ENCODE results near the gene CISTR.

The CISTR gene

DNA sequence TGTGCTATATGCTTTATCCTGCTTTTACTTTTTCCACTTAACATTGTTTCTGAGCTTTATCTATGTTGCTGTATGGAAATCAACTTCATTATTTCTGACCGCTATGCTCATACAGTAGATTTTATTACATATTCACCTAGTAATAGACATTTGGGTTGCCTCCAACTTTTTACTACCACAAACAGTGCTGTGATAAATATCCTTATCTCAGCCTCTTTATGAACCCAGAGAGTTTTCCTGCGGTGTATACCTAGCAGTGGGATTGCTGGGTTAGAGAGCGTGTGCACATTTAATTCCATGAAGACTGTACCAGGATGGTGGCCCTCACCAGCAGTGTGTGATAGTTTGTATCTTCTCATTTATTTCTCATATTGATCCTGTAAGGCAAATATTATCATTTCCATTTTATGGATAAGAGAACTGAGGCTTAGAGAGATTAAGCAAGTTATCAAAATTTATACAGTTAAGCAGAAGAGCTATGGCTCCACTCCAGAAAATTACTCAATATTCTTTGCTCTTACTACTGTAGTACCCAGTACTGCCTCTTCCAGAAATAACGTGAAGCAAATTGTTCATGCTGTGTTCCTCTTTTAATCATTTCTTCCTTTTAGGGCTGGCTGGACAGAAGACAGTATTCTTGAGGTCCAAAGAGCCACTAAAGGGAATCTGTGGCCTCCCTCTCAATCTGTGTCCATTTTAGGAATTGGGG lies 26.3 kb upstream of the CISTR start:
- no peak for DNase-seq (ENCODE audit: low read depth)
- no peak overlapping the region for H3K4me3 ChIP-seq (replicated peaks; ENCODE audit: low read depth, low read length)
- TF ChIP-seq CTCF (IDR thresholded peaks at IDR 0.05; ENCODE audit: low read length, missing control alignments), result no peak

- no peak for DNase-seq (ENCODE audit: low read depth)
- TF ChIP-seq CTCF (IDR thresholded peaks at IDR 0.05; ENCODE audit: low read length, missing control alignments), result no peak
- H3K4me3 ChIP-seq (replicated peaks; ENCODE audit: low read depth, low read length), result no peak overlapping the region
Measured at GRCh38 chr12:53777412-53777811, 25.6 kb upstream of the CISTR start.

DNA sequence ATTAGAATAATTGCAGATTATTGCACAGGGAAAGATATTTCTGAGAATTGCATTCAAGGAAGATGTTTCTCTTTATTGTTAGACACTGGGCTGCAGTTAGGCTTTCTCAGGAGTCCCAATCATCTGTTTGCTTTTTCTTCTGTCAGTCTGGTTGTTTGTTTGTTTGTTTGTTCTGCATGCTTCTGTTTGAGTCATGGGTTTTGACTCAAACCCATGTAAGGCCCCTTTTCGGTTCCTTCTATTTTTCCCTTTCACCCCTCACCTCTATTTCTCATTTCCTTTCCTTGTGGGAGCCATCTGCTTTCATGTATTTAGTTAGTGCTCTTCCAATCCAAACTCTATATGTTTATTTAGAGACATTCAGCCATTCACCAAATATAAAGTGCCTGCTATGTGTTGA lies 25.1 kb upstream of the CISTR start:
- no peak for TF ChIP-seq CTCF (IDR thresholded peaks at IDR 0.05; ENCODE audit: low read length, missing control alignments)
- H3K4me3 ChIP-seq (replicated peaks; ENCODE audit: low read depth, low read length), result no peak overlapping the region
- no peak for DNase-seq (ENCODE audit: low read depth)

DNA sequence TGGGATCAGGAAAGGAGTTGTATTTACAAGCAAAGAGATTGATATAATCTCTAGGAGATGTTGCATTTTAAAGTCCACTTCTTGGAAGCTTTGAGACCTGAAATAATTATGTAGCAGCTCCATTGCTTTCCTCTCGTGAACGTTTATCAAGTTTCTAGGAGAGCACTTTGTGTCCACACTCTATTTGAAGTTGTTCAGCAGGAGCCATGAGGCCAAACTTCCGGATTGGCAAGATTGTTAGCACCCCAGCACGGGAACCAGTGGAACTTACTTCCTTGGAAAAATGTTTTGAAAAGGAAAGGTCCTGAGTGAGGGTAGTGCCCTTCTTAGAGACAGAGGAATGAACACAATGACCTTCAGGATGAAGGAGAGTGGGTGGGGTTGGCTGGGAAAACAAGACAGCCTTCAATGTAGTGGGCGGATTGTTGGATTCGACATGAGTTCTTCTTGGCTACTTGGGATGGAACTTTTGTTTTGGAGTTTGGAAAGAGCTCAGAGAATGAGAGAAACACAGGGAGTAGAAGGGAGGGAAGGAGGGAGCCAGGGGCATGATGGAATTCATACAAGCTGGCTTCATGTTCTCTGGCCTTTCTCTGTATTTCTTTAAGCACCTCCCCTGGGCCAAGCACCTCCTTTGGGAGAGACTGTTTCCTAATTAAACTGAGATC lies 23.8 kb upstream of the CISTR start:
- DNase-seq (ENCODE audit: low read depth), result no peak
- no peak overlapping the region for H3K4me3 ChIP-seq (replicated peaks; ENCODE audit: low read depth, low read length)
- no peak for TF ChIP-seq CTCF (IDR thresholded peaks at IDR 0.05; ENCODE audit: low read length, missing control alignments)

DNA sequence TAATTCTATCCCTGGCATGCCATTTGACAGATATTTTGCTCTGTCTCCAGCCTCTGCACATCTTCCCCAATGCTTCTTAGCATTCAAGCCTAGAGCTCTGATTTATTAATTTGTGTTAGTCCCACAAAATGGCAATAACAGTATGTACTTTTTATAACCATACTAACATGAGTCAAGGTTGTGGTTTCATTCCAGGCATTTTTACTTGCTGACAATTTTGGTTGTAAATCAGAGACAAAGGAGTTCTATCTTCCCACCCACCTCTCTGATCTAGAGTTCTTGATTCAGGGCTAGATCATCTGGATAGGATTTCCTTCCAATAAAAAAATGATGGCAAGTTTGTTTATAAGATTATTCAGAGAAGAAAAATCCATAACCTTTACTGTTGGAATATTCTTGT lies 18.5 kb upstream of the CISTR start:
- DNase-seq (ENCODE audit: low read depth), result peak; percentile 77
- no peak overlapping the region for H3K4me3 ChIP-seq (replicated peaks; ENCODE audit: low read depth, low read length)
- no peak for TF ChIP-seq CTCF (IDR thresholded peaks at IDR 0.05; ENCODE audit: low read length, missing control alignments)

- no peak for DNase-seq (ENCODE audit: low read depth)
- H3K4me3 ChIP-seq (replicated peaks; ENCODE audit: low read depth, low read length), result no peak overlapping the region
- TF ChIP-seq CTCF (IDR thresholded peaks at IDR 0.05; ENCODE audit: low read length, missing control alignments), result no peak
Measured at GRCh38 chr12:53768976-53769375, 17.2 kb upstream of the CISTR start.

GRCh38 chr12:53766881-53767280 lies 15.1 kb upstream of the CISTR start:
- no peak overlapping the region for H3K4me3 ChIP-seq (replicated peaks; ENCODE audit: low read depth, low read length)
- no peak for DNase-seq (ENCODE audit: low read depth)
- TF ChIP-seq CTCF (IDR thresholded peaks at IDR 0.05; ENCODE audit: low read length, missing control alignments), result no peak
